Activated T-helper 1 cell treated with Interleukin-2 at 50 U/mL for 16 hours (primary cell): ENCODE measurements around the gene SEMG2.

Experiments
- DNase-seq: peaks from one replicate; pipeline ENCODE4 v3.0.0-alpha.2; 2020; ENCODE audit warnings: low read depth

SEMG2 gene, protein sequence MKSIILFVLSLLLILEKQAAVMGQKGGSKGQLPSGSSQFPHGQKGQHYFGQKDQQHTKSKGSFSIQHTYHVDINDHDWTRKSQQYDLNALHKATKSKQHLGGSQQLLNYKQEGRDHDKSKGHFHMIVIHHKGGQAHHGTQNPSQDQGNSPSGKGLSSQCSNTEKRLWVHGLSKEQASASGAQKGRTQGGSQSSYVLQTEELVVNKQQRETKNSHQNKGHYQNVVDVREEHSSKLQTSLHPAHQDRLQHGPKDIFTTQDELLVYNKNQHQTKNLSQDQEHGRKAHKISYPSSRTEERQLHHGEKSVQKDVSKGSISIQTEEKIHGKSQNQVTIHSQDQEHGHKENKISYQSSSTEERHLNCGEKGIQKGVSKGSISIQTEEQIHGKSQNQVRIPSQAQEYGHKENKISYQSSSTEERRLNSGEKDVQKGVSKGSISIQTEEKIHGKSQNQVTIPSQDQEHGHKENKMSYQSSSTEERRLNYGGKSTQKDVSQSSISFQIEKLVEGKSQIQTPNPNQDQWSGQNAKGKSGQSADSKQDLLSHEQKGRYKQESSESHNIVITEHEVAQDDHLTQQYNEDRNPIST

DNA sequence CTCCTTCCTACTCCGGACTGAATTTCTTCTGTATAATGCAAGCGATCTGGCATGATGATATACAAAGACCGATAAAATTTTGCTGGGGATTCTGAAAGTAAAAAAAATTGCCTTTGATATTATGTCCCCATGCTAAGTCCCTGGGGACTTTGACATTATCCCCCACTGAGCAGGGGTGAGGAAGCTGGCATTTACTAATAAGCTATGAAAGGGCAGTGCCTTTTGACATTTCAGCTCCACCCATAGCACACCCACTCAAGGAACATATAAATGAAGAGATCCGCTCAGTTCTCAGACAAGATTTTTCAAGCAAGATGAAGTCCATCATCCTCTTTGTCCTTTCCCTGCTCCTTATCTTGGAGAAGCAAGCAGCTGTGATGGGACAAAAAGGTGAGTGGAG is at the start of gene SEMG2:
Gene SEMG2, plus strand, starts transcription at position 298 of the 400 bp plus-strand sequence. Its CDS starts 17 bp downstream, at position 315.
- DNase-seq, result no peak

DNA sequence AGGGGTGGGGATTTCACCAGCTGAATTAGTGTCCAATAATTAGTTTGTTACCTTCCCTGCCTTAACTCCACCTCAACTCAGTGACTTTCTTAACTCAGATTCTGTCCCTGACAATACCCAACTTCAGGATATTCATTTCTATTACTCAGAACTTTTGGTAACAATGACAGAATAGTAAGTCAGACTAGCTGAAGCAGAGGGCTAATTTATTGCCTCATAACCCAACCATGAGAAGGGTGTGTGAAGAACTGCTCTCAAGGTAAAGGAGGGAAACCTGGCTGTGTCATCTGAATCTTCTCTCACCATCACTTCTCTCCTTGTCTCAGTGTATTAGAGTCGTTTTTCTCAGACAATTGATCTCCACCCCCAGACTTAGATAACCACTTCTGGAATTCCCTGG is 47.7 kb upstream of the SEMG2 start:
- no peak for DNase-seq

DNA sequence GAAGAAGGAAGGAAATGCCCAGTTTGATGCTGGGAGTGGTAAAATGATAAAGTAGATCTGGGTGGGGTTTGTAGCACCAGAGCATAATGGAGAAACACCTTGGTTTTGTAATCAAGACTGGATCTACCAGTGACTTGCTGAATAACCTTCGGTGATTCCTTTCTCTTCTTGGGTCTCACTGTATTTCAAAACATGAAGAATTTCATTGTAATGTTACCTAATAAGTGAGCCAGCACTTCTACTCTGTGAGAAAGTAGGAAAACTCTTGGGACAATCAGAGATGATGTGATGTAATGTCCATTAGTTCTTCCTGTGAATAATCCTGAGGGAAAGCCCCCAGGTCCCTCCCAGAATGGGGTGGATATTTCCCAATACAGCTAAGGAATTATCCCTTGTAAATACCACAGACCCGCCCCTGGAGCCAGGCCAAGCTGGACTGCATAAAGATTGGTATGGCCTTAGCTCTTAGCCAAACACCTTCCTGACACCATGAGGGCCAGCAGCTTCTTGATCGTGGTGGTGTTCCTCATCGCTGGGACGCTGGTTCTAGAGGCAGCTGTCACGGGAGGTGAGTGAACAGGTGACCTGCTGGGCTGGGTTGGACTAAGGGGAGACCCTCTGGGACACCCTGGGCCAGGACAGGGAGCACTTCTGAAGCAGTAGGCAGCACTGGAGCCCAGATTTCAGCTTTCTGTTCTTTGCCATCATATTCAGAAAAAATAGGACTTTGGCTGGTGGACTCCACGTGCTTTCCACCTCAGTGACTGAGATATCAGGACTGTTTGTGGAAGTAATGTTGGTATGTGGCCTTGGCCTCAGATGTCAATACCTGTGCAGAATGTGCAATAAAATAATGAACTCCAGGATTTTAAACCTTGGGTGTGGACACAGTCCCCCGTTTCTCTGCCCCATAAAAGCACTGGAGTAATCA is 46.5 kb upstream of the SEMG2 start, which contains the start of gene PI3:
Gene PI3, plus strand, starts transcription at position 469 of the 931 bp plus-strand sequence. Its CDS starts 21 bp downstream, at position 490.
- DNase-seq, result no peak

DNA sequence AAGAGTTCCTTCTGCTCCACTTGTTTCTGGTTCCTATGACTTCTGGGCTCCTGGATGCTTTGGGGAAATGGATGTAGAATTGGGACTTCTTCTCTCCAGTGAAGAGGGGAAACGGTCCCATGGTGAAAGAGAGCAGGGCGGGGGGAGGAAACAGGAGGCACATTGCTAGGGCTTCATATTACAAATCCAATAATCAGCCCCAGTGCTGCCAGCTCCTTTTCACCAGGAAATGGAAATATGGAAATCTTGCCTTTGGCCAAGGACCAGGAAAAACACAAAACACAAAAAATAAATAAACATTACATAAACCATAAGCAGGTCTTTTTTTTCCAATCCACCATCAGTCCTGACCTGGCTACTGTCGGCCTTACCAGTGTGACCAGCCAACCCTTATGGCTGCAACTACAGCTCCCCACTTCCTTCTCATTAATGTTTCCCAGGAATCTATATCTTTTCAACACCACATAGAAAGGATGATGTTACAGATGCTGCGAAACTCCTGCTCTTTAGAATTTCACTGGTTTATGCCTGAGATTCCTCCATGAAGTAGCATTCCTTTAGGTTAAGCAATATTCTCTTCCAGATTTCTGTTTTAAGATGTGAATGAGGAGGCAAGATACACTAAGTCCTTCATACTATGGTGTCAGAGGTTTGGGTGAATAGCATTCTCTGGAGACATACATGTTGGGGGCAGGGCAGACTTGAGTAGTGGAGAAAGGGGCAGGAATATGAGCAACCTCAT is 44.5 kb upstream of the SEMG2 start:
- no peak for DNase-seq

DNA sequence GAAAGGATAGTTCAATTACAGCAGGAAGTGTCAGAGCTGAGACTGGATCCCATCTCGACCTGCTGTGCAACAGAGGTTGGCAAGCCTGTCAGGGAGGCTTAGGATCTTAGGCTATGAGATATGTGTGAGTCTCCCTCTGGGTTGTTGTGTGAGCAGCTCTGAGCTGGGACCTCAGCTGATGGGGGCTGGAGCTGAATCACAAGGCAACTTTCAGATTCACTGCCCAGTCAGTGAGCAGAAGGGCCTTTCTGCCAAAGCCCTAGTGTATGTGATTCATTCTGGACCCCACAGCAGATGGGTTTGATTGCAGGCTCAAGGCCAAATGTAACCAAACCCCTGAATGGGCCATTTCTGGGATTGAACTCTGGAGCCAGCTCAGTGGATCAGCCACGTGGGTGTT is 42.0 kb upstream of the SEMG2 start:
- no peak for DNase-seq

DNA sequence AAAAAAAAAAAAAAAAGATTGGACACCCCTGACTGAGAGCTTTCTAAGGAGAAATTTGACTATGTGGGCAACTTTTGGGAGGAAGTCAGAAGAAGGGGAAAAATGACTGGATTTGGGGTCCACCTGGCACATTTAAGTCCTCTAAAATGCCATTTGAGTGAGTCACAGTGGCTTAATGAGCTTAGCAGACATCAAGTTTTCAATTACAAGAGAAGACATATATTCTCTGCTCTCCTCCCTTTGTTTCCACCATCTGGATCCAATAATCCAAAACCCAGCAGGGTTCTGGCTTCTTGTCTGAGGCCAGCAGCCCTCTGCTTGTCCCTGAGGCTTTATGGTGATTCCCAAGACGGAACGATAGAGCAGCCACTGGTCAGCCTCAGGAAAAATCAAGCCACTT is 39.5 kb upstream of the SEMG2 start:
- no peak for DNase-seq

DNA sequence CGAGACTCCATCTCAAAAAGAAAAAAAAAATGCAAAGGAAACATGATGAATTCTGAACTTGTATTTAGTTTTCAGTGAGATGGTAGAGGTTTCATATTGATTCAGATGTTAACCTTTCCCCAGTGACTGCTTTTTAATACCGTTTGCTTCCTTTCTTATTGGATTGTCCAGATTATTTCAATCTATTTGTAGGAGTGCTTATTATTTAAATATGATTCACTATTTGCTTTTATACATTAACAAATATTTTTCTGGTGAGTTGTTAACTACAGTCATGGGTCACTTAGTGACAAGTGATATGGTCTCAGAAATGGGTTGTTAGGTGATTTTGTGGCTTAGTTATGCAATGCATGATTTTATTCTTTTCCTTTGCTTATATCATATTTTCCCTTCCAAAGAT is 38.1 kb upstream of the SEMG2 start:
- DNase-seq, result no peak

DNA sequence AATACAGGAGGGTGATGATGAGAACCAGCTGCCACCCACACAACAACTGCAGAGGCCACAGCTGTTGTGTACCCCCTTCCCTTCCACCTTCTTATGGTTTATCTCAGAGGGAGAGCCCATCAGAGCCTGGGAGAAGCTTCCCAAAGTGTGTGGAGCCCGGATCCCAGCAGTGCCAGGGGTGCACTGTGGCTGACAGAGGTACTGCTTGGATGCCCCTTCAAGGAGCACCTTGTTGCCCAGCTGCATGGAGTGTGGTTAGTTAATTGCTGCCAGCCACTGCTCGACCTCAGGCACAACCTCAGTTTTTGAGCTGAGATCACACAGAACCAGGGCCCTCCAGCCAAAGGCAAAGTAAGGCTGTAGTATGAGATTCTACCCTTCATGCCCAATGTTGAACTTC is 33.5 kb upstream of the SEMG2 start:
- no peak for DNase-seq

DNA sequence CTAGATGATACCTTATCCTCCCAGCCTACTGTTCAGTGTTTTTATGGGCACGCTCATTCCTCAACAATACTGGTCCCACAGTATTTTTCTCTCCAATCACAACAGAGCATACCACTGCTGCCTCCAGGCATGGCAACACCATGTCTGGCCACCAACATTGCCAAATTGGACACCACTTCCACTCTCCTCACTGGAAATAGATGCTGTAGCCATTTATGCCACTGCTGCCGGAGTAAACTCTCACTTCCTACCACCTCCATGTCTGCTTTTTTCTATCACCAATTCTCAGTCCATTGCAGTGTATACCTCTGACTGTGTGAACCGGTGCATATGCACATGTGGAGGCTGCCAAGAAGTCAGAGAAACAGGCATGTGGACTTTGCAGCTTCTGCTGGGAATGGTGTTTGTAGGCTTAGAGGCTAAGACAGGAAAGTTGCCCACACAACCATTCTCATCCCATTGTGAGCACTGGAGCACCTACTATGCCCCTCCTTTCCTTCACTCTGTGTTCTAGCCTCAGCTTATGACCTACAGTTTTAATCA is 32.0 kb upstream of the SEMG2 start:
- no peak for DNase-seq

DNA sequence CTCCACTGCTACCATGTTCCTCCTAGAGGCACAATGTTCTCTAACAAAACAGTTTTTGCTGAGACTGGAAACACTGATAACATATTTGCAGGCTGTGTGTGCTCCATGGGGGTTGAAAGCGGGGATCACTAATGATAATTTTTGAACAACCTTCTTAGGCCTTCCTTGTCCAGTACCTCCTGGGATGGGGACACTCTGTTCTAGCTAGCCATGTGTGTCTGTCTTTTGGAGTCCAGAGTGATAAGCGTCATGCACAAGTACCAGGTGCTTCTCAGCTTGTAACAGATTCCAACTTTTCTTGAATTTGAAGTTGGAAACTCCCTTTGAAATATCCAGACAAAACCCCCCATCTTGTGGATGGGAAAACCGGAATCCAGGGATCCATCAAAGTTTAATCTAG is 31.3 kb upstream of the SEMG2 start:
- no peak for DNase-seq

DNA sequence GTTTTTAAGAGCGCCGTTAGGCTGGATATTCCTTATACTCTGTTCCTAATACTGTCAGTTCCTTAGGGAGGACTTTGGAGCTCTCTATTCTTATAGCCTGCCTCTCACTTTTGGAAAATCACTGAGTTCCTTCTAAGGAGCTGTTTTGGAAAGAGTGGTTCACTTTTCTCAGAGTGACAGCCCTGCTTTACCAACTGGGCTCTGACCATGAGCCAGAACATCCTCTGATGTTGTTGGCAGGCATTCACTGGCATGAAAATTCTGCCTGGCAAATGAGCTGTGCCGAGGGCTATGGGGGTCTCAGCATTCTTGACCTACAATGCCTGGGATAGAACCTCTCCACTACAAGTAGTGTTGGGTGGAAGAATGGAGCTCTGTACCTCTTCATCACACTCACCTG is 29.2 kb upstream of the SEMG2 start:
- DNase-seq, result no peak

DNA sequence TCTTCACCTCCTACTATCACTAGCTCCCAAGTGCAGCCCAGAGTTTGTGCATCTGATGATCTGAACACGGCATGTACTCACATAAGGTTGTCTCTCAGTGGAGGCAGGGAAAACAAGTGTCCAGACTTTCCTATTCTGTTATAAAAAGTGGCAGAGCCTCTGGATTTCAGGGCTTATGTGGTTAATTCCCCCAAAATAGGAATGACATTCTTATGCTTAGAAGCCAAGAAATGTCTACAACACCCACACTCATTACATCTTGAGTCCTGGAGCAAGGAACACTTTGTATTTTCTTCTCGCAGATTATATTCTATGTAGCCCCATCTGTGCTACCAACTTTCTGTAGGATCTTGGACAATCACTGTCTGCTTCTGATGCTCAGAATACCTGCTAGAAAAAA is 27.8 kb upstream of the SEMG2 start:
- DNase-seq, result no peak

DNA sequence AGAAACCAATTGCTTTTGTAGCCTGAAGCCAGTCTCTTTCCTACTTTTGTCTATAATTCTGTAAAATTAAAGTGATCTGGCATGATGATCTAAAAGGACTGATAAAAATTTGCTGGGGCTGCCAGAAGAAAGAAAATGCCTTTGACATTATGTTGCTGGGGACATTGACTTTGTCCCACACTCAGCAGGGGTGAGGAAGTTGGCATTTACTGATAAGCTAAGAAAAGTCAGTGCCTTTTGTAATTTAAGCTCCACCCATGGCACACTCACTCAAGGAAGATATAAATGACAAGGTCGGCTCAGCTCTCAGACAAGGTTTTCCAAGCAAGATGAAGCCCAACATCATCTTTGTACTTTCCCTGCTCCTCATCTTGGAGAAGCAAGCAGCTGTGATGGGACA is 14.4 kb upstream of the SEMG2 start, which contains the start of gene SEMG1:
Gene SEMG1, plus strand, starts transcription at position 309 of the 400 bp plus-strand sequence. Its CDS starts 21 bp downstream, at position 330.
- DNase-seq, result no peak

DNA sequence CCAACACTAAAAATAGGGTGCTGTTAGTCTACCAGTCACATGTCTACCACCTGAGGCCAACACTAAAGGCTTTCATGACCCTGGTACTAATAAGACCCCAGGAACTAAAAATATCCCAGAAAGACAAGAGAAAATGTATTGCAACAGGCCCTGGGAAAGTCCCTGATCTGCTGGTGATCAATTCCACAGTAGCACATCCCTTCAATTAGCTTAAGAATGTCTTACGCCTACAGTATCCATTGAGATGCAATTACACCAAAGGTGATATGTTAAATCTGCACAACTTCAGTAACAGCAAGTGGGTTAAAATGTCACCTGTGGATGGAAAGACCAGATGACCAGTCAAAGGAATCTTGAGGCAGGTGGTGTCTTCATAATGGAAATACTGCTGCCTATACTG is 11.2 kb upstream of the SEMG2 start:
- DNase-seq, result no peak

DNA sequence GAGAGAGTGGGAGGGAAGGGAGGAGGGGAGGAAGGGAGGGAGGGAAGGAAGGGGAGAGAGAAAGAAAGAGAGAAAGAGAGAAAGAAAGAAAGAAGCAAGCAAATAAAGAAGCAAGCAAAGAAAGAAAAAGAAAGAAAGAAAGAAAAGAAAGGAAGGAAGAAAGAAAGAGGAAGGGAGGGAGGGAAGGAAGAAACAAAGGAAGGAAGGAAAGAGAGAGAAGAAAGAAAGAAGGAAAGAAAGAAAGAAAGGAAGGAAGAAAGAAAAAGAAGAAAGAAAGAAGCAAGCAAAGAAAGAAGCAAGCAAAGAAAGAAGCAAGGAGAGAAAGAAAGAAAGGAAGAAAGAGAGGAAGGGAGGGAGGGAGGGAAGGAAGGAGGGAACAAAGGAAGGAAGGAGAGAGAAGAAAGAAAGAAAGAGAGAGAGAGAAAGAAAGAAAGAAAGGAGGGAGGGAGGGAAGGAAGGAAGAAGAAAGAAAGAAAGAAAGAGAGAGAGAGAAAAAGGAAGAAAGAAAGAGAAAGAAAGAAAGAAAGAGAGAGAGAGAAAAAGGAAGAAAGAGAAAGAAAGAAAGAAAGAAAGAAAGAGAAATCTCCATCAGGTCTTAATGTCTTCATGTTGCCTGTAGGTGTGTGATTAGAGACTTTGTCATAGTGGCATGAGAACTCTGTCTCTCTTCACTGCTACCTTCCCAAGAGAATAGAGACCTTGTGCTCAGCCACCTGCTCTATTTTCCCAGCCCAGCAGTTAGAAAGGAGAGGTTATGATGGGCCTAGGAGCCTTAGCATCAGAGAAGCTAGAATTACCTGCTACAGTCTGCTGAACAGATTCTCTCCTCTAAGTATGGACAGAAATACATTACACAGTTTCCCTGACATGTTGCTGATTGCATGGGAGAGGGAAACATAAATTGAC is 9.4 kb upstream of the SEMG2 start:
- DNase-seq, result no peak

DNA sequence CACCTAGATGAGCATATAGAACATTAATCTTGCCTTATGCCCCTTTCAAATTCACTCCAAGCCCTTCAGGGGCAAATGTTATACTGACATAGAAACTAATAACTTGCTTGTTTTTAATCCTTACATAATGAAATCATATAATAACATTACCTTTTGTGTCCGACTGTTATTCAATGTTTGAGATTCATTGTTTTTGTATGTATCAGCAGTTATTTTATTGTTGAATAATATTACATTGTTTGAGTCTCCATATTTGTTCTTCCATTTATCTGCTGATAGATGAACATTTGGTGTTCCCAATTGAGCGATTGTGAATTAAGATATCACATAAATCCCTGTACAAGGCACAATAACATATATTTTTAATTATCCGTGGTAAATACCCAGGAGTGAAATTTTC is 8.3 kb upstream of the SEMG2 start:
- DNase-seq, result no peak

DNA sequence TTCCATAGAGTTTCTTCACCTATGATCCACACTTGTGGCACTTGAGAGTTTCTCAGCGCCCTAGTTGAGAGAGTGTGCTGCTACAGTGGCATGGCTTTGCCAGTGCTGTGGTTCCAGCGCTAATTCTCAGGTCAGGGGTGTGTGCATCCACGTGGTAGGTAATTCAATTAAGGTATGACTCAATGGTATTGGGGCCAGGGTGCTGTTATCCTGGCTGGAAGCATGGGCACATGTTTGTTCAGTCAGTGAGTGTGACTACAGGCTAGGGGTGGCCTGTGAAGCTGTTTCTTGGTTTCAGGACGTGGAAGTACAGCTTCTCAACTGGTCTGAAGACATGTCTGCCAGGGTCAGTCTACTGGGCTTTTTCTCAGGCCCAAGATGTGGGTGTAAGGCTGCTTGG is 3.0 kb upstream of the SEMG2 start:
- DNase-seq, result no peak

DNA sequence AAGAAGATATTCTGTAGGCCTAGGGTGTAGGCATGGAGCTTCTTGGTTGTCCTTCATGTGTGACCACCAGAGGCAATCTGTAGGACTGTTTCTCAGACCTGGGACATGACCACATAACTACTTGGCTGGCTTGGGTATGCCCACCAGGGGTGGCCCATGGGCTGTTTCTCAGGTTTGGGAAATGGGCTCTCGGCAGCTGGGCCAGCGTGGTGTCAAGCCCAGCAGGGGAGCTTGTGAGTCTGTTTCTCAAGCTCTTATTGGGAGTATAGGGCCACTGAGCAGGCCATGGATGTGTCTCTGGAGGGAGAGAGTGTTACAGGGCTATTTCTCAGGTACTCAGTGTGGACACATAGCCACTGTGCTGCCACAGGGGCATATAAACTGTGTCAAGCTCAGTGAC is 2.5 kb upstream of the SEMG2 start:
- no peak for DNase-seq

DNA sequence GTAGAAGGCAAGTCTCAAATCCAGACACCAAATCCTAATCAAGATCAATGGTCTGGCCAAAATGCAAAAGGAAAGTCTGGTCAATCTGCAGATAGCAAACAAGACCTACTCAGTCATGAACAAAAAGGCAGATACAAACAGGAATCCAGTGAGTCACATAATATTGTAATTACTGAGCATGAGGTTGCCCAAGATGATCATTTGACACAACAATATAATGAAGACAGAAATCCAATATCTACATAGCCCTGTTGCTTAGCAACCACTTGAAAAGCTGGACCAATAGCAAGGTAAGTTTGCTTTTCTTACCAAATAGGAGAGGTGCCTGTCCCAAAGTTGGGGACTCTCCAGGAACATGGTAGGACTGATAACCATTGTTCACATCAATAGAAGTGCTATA is 2.0 kb downstream of the SEMG2 start:
- DNase-seq, result no peak

DNA sequence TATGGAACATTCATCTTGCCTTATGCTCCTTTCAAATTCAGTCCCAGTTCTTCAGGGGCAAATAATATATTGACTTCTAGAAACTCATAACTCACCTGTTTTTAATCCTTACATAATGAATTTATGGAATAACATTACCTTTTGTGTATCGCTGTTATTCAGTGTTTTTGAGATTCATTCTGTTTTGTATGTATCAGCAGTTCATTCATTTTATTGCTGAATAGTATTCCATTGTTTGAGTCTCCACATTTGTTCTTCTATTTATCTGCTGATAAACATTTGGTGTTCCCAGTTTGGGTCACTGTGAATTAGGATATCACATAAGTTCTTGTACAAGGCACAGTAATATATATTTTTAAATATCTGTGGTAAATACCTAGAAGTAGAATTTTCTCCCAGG is 5.1 kb downstream of the SEMG2 start:
- DNase-seq, result no peak
